GM12878 (cell line): Measurements from ENCODE around the gene TECTA.

Experiments
- POLR2A ChIP-seq: IDR thresholded peaks from 2 replicates; pipeline ENCODE4 v1.6.1; 2011; ENCODE audit warnings: low read depth, mild to moderate bottlenecking, low read length
- USF2 ChIP-seq: IDR thresholded peaks from 2 replicates; pipeline ENCODE4 v1.6.1; 2011; ENCODE audit warnings: low read depth, low read length, improper control_type of control experiment, borderline replicate concordance

GRCh38 chr11:121109471-121109870, 8.4 kb downstream of the TECTA start:
- no peak for TF ChIP-seq USF2
- TF ChIP-seq POLR2A, result no peak
